ENCODE measurements around the gene PRKAA1. TPM values are rescaled to one million over a fixed set of nuclear protein-coding genes. Genes with fewer than 3 reads are reported as not detected.
"Not testable (repeated sequence)": the region's sequence is repeated elsewhere in the genome, so short reads cannot be mapped to it uniquely, and the experiment has no call there.

The PRKAA1 gene
- total RNA-seq, 1 donor, result 115 TPM

GRCh38 chr5:40738502-40738901 lies 59.7 kb downstream of the PRKAA1 start:
- DNase-seq (ENCODE audit: low read depth), result no peak
- TF ChIP-seq, protein P1, sequence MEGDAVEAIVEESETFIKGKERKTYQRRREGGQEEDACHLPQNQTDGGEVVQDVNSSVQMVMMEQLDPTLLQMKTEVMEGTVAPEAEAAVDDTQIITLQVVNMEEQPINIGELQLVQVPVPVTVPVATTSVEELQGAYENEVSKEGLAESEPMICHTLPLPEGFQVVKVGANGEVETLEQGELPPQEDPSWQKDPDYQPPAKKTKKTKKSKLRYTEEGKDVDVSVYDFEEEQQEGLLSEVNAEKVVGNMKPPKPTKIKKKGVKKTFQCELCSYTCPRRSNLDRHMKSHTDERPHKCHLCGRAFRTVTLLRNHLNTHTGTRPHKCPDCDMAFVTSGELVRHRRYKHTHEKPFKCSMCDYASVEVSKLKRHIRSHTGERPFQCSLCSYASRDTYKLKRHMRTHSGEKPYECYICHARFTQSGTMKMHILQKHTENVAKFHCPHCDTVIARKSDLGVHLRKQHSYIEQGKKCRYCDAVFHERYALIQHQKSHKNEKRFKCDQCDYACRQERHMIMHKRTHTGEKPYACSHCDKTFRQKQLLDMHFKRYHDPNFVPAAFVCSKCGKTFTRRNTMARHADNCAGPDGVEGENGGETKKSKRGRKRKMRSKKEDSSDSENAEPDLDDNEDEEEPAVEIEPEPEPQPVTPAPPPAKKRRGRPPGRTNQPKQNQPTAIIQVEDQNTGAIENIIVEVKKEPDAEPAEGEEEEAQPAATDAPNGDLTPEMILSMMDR (IDR thresholded peaks at IDR 0.05; ENCODE audit: insufficient read depth, low read length), result no peak
- H3K4me3 ChIP-seq (ENCODE audit: low read depth, low read length), result no peak overlapping the region

- TF ChIP-seq, protein P1 (IDR thresholded peaks at IDR 0.05; ENCODE audit: insufficient read depth, low read length), result peak; percentile 76
- DNase-seq (ENCODE audit: low read depth), result peak; percentile 81
- no peak overlapping the region for H3K4me3 ChIP-seq (ENCODE audit: low read depth, low read length)
These were observed 61.9 kb downstream of the PRKAA1 start for GRCh38 chr5:40736103-40736875.

GRCh38 chr5:40735609-40736008 lies 62.6 kb downstream of the PRKAA1 start:
- TF ChIP-seq, protein P1 (IDR thresholded peaks at IDR 0.05; ENCODE audit: insufficient read depth, low read length), result no peak
- H3K4me3 ChIP-seq (ENCODE audit: low read depth, low read length), result no peak overlapping the region
- peak; percentile 11 for DNase-seq (ENCODE audit: low read depth)

DNA sequence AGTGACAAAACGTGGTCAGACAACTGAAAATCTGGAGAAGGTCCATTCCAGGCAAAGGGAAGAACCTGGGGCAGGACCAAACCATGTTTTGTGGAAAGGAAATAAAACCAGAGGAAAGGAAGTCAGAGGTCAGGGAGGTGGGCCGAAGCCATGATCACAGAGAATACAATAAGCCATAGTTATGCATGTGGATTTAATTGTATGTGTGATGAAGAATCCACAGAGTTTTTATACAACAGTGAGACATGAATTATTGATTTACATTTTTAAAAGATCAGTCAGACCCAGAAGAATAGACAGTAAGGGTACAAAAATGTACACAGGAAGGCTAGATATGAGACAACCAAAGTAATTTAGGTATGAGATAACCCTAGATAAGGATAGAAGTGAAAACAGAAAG lies 63.2 kb downstream of the PRKAA1 start:
- H3K4me3 ChIP-seq (ENCODE audit: low read depth, low read length), result no peak overlapping the region
- TF ChIP-seq, protein P1 (IDR thresholded peaks at IDR 0.05; ENCODE audit: insufficient read depth, low read length), result no peak
- DNase-seq (ENCODE audit: low read depth), result peak; percentile 75

DNA sequence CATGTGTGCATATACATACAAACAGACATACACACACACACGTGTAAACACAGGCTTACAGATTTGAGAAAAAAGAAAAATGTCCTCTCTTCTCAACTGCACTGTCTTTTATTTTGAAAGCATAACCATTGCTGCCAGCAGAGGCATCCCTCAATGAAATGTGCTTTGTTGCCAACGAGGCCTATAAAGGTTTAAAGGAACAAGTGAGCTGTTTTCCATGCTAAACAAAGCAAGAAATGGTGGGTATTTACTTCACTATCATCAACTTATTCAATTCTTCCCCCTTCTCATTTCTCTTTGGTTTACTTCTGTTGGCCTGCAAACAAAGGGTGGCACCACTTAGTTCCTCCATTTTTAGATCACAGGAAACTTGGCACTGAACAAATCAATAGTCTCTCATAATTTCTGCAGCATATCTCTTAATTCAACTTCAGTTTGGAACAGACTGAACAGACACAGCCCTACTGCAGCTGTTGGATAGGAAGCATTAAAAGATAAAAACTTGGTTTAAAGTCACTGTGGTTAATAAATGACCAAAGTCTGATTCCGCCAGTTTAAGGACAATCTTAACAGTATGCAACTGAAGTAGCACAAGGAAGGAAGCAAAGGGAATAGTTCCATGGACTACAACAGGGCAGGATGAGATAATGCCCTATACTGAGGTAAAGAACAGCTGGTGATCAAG lies 64.2 kb downstream of the PRKAA1 start:
- no peak overlapping the region for H3K4me3 ChIP-seq (ENCODE audit: low read depth, low read length)
- TF ChIP-seq, protein P1 (IDR thresholded peaks at IDR 0.05; ENCODE audit: insufficient read depth, low read length), result peak; percentile 14
- peak; percentile 44 for DNase-seq (ENCODE audit: low read depth)

- H3K4me3 ChIP-seq (ENCODE audit: low read depth, low read length), result no peak overlapping the region
- no peak for DNase-seq (ENCODE audit: low read depth)
- TF ChIP-seq, protein P1 (IDR thresholded peaks at IDR 0.05; ENCODE audit: insufficient read depth, low read length), result no peak
These were observed 64.7 kb downstream of the PRKAA1 start for GRCh38 chr5:40733434-40733833.

DNA sequence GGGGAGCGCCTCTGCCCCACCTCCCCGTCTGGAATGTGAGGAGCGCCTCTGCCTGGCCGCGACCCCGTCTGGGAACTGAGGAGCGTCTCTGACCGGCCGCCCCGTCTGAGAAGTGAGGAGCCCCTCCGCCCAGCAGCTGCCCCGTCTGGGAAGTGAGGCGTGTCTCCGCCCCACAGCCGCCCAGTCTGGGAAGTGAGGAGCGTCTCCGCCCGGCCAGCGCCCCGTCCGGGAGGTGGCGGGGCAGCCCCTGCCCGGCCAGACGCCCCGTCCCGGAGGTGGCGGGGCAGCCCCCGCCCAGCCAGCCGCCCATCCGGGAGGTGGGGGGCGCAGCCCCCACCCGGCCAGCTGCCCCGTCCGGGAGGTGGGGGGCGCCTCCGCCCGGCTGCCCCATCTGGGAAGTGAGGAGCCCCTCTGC lies 75.7 kb downstream of the PRKAA1 start:
- DNase-seq (ENCODE audit: low read depth); H3K4me3 ChIP-seq (ENCODE audit: low read depth, low read length): not testable (repeated sequence)
